Rectal smooth muscle tissue (tissue), 1 donor: ENCODE data around the gene MERTK.

Experiments used
- H3K27ac ChIP-seq: one replicate; pipeline ENCODE4 v1.7.0; 2013; ENCODE audit warnings: low read depth, low read length, inconsistent platforms
- H3K27me3 ChIP-seq: one replicate; pipeline ENCODE4 v1.7.0; 2013; ENCODE audit warnings: low read length; ENCODE audit not compliant: control insufficient read depth, insufficient read depth
- H3K36me3 ChIP-seq: one replicate; pipeline ENCODE4 v1.7.0; 2013; ENCODE audit warnings: low read length; ENCODE audit not compliant: control insufficient read depth, insufficient read depth
- H3K4me1 ChIP-seq: one replicate; pipeline ENCODE4 v1.7.0; 2013; ENCODE audit warnings: low read length; ENCODE audit not compliant: control insufficient read depth, insufficient read depth
- H3K4me3 ChIP-seq: one replicate; pipeline ENCODE4 v1.7.0; 2013; ENCODE audit warnings: low read length
- H3K9ac ChIP-seq: one replicate; pipeline ENCODE4 v1.7.0; 2013; ENCODE audit warnings: low read length

MERTK gene

GRCh38 chr2:111977240-111977639, 78.8 kb downstream of the MERTK start:
- Histone ChIP-seq H3K36me3 (no peaks in the 10 kb centered on the region), H3K9ac (no peak overlapping the region), H3K4me3 (no peak overlapping the region), H3K27ac (no peak overlapping the region), H3K27me3 (no peaks in the 10 kb centered on the region), H3K4me1 (no peaks in the 10 kb centered on the region)

- Histone ChIP-seq H3K9ac (no peak overlapping the region), H3K27me3 (no peaks in the 10 kb centered on the region), H3K36me3 (no peaks in the 10 kb centered on the region), H3K27ac (no peak overlapping the region), H3K4me1 (no peaks in the 10 kb centered on the region), H3K4me3 (no peak overlapping the region)
These were observed 80.2 kb downstream of the MERTK start for GRCh38 chr2:111978452-111979170.

- Histone ChIP-seq H3K9ac (no peak overlapping the region), H3K27ac (no peak overlapping the region), H3K36me3 (no peaks in the 10 kb centered on the region), H3K4me3 (no peak overlapping the region), H3K4me1 (no peaks in the 10 kb centered on the region), H3K27me3 (no peaks in the 10 kb centered on the region)
These were observed 83.3 kb downstream of the MERTK start for GRCh38 chr2:111981666-111982065.

GRCh38 chr2:111982822-111983221, 84.4 kb downstream of the MERTK start:
- no peaks in the 10 kb centered on the region for H3K36me3 ChIP-seq
- no peak overlapping the region for H3K4me3 ChIP-seq
- no peak overlapping the region for H3K27ac ChIP-seq
- no peak overlapping the region for H3K9ac ChIP-seq
- no peaks in the 10 kb centered on the region for H3K4me1 ChIP-seq
- H3K27me3 ChIP-seq, result no peaks in the 10 kb centered on the region

- Histone ChIP-seq H3K4me3 (no peak overlapping the region), H3K9ac (no peak overlapping the region), H3K27me3 (no peaks in the 10 kb centered on the region), H3K4me1 (no peaks in the 10 kb centered on the region), H3K36me3 (no peaks in the 10 kb centered on the region), H3K27ac (no peak overlapping the region)
These were observed 85.2 kb downstream of the MERTK start for GRCh38 chr2:111983478-111984212.

- no peaks in the 10 kb centered on the region for H3K36me3 ChIP-seq
These were observed 85.8 kb downstream of the MERTK start for GRCh38 chr2:111984213-111984604.

GRCh38 chr2:111985514-111985913, 87.1 kb downstream of the MERTK start:
- Histone ChIP-seq H3K36me3 (no peaks in the 10 kb centered on the region), H3K27ac (no peak overlapping the region), H3K27me3 (no peaks in the 10 kb centered on the region), H3K9ac (no peak overlapping the region), H3K4me3 (no peak overlapping the region), H3K4me1 (no peaks in the 10 kb centered on the region)

More at GRCh38 chr2:111984213-111984604, 85.8 kb downstream of the MERTK start:
- H3K9ac ChIP-seq, result no peak overlapping the region
- H3K4me1 ChIP-seq, result no peaks in the 10 kb centered on the region
- no peak overlapping the region for H3K4me3 ChIP-seq
- no peak overlapping the region for H3K27ac ChIP-seq
- H3K27me3 ChIP-seq, result no peaks in the 10 kb centered on the region

GRCh38 chr2:111986116-111986900, 87.9 kb downstream of the MERTK start:
- H3K4me3 ChIP-seq, result no peak overlapping the region
- H3K36me3 ChIP-seq, result no peaks in the 10 kb centered on the region
- no peaks in the 10 kb centered on the region for H3K27me3 ChIP-seq
- H3K9ac ChIP-seq, result no peak overlapping the region
- H3K4me1 ChIP-seq, result no peaks in the 10 kb centered on the region
- H3K27ac ChIP-seq, result no peak overlapping the region

- Histone ChIP-seq H3K4me3 (no peak overlapping the region), H3K4me1 (no peaks in the 10 kb centered on the region), H3K27me3 (no peaks in the 10 kb centered on the region), H3K27ac (no peak overlapping the region), H3K9ac (no peak overlapping the region), H3K36me3 (no peaks in the 10 kb centered on the region)
These were observed 92.0 kb downstream of the MERTK start for GRCh38 chr2:111990375-111990774.

- no peaks in the 10 kb centered on the region for H3K4me1 ChIP-seq
- H3K27me3 ChIP-seq, result no peaks in the 10 kb centered on the region
- H3K36me3 ChIP-seq, result no peaks in the 10 kb centered on the region
- H3K4me3 ChIP-seq, result no peak overlapping the region
- H3K9ac ChIP-seq, result no peak overlapping the region
- H3K27ac ChIP-seq, result no peak overlapping the region
These were observed 92.4 kb downstream of the MERTK start for GRCh38 chr2:111990856-111991255.

GRCh38 chr2:111994042-111994441, 95.6 kb downstream of the MERTK start:
- Histone ChIP-seq H3K27ac (no peak overlapping the region), H3K27me3 (no peaks in the 10 kb centered on the region), H3K36me3 (no peaks in the 10 kb centered on the region), H3K9ac (no peak overlapping the region), H3K4me3 (no peak overlapping the region), H3K4me1 (no peaks in the 10 kb centered on the region)

GRCh38 chr2:111995148-111995547, 96.7 kb downstream of the MERTK start:
- H3K36me3 ChIP-seq, result no peaks in the 10 kb centered on the region
- H3K27me3 ChIP-seq, result no peaks in the 10 kb centered on the region
- no peak overlapping the region for H3K27ac ChIP-seq
- no peak overlapping the region for H3K9ac ChIP-seq
- H3K4me1 ChIP-seq, result no peaks in the 10 kb centered on the region
- no peak overlapping the region for H3K4me3 ChIP-seq
